Measurements from ENCODE around the gene LAMP1. TPM values are rescaled to one million over a fixed set of nuclear protein-coding genes. Genes with fewer than 3 reads are reported as not detected.

LAMP1 gene
- total RNA-seq, 2 experiments from 2014 or later, result 72.2 to 80.7 TPM

DNA sequence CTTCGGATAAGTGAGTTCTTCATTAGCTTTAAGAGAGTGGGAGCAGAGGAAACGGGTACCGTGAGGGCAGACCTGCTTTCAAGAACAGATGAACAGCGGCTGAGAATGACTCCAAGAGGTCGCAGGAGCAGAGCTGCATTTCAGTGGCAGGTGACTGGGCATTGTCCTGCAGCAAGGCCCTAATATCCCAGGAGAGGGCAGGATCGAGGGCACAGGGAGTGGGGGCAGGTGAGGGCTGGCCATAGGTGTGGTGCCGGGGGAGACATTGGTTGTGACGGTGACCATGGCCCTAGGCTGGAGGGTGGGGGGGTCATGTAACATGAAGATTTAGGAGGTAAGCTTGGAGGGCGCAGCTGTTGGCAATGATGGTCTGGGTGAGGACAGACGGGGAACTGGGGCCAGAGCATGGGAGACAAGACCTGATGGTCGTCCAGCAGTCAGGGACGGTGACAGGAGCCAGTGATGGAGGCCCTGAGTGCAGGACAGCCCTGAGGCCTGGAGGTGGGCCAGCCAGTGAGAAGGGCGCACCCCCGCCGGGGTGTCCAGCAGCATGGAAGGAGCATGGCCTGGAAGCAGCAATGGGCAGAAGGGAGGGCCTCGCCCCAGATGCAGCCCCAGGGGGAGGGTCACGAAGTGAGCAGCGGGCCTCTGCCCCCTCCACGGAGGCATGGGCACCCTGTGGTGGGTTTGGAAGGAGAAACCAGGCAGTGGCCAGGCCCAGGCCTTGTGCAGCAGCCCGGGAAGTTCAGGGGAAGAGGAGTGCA is 29.2 kb upstream of the LAMP1 start:
- ChIA-PET POLR2A (no interaction called here), CTCF (no interaction called here)
- intact Hi-C loops (cut with DNase I, micrococcal nuclease), result no loop called here
- Histone ChIP-seq H3K4me1 (ENCODE audit: insufficient read depth, low read length) (no peaks in the 10 kb centered on the region), H3K9me3 (ENCODE audit: control insufficient read depth in 1 of 2, insufficient read depth in 1 of 2, low read length in 2 of 2) (no peaks in the 10 kb centered on the region), H3K36me3 (ENCODE audit: insufficient read depth, low read length) (peaks cover 13% of the 10 kb centered on the region), H3K27me3 (ENCODE audit: control insufficient read depth in 1 of 2, insufficient read depth in 2 of 2, low read length in 2 of 2) (no peaks in the 10 kb centered on the region), H3K4me3 (ENCODE audit: low read length) (no peak overlapping the region), H3K27ac (ENCODE audit: low read depth in 1 of 2, low read length in 2 of 2) (no peak overlapping the region)
- TF ChIP-seq, protein P1, sequence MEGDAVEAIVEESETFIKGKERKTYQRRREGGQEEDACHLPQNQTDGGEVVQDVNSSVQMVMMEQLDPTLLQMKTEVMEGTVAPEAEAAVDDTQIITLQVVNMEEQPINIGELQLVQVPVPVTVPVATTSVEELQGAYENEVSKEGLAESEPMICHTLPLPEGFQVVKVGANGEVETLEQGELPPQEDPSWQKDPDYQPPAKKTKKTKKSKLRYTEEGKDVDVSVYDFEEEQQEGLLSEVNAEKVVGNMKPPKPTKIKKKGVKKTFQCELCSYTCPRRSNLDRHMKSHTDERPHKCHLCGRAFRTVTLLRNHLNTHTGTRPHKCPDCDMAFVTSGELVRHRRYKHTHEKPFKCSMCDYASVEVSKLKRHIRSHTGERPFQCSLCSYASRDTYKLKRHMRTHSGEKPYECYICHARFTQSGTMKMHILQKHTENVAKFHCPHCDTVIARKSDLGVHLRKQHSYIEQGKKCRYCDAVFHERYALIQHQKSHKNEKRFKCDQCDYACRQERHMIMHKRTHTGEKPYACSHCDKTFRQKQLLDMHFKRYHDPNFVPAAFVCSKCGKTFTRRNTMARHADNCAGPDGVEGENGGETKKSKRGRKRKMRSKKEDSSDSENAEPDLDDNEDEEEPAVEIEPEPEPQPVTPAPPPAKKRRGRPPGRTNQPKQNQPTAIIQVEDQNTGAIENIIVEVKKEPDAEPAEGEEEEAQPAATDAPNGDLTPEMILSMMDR (IDR thresholded peaks at IDR 0.05), result no peak
- Mint-ChIP-seq H3K27ac (no peak overlapping the region), H3K4me1 (ENCODE audit: low read depth) (no peaks in the 10 kb centered on the region), H3K27me3 (no peaks in the 10 kb centered on the region), H3K36me3 (ENCODE audit: low read depth) (peaks cover 19% of the 10 kb centered on the region), H3K4me3 (no peak overlapping the region), H3K9me3 (no peaks in the 10 kb centered on the region)
- no peak for ATAC-seq (ENCODE audit: poor library complexity)
- no peak for DNase-seq

DNA sequence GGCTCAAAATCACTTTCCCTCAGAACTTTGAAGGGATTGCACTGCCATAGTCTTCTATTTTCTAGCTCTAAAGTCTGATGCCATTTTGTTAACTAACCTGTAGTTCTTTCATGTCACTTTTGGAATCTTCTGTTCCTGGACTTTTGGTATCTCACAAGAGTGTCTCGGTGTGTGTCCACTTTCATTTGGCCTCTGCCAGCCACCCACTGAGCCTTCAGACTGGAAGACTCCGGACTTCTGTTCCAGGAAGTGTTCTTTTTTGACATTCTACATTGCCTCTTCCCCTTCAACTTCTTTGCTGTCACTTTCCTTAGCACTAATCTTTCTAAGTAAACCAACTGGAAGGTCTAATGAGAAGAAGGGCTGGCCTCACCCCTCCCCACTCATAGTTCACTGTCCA is 25.0 kb upstream of the LAMP1 start:
- H3K27ac Mint-ChIP-seq, result no peak overlapping the region
- H3K27me3 Mint-ChIP-seq, result peaks cover 1% of the 10 kb centered on the region
- TF ChIP-seq, protein P1 (IDR thresholded peaks at IDR 0.05), result no peak
- no peaks in the 10 kb centered on the region for H3K9me3 ChIP-seq (ENCODE audit: control insufficient read depth in 1 of 2, insufficient read depth in 1 of 2, low read length in 2 of 2)
- H3K4me3 ChIP-seq (ENCODE audit: low read length), result no peak overlapping the region
- no peaks in the 10 kb centered on the region for H3K9me3 Mint-ChIP-seq
- H3K36me3 Mint-ChIP-seq (ENCODE audit: low read depth), result no peaks in the 10 kb centered on the region
- DNase-seq, result no peak
- POLR2A ChIA-PET, result no interaction called here
- no peak overlapping the region for H3K4me3 Mint-ChIP-seq
- intact Hi-C loops (cut with DNase I, micrococcal nuclease), result no loop called here
- CTCF ChIA-PET, result no interaction called here
- H3K4me1 Mint-ChIP-seq (ENCODE audit: low read depth), result peaks cover 12% of the 10 kb centered on the region
- H3K4me1 ChIP-seq (ENCODE audit: insufficient read depth, low read length), result peaks cover 4% of the 10 kb centered on the region
- no peaks in the 10 kb centered on the region for H3K27me3 ChIP-seq (ENCODE audit: control insufficient read depth in 1 of 2, insufficient read depth in 2 of 2, low read length in 2 of 2)
- H3K27ac ChIP-seq (ENCODE audit: low read depth in 1 of 2, low read length in 2 of 2), result no peak overlapping the region
- no peak for ATAC-seq (ENCODE audit: poor library complexity)
- no peaks in the 10 kb centered on the region for H3K36me3 ChIP-seq (ENCODE audit: insufficient read depth, low read length)

DNA sequence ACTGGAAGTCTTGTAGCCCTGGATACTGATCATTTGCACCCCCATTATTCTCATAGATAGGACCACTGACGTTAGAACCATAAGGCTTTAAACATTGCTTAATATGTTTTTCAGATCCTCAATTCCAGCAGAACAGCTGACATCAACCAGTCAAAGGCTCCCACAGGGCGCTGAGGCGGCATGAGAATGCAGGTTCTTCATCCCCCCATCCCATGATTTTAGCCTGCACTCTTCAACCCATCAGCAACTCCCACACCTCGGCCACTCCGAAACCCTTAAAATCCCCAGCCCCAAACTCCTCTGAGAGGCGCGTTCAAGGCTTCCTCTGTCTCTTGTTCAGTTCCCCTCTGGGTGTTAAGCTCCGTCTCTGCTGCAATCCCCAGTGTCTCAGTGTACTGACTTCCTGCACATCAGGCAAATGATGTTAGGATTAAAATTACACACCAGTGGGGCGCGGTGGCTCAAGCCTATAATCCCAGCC is 24.3 kb upstream of the LAMP1 start:
- Mint-ChIP-seq H3K36me3 (ENCODE audit: low read depth) (no peaks in the 10 kb centered on the region), H3K9me3 (no peaks in the 10 kb centered on the region), H3K4me3 (no peak overlapping the region), H3K27ac (no peak overlapping the region), H3K4me1 (ENCODE audit: low read depth) (peaks cover 12% of the 10 kb centered on the region), H3K27me3 (peaks cover 5% of the 10 kb centered on the region)
- DNase-seq, result peak in 1 of 14 experiments; percentile 25
- intact Hi-C loops (cut with DNase I, micrococcal nuclease), result no loop called here
- H3K27me3 ChIP-seq (ENCODE audit: control insufficient read depth in 1 of 2, insufficient read depth in 2 of 2, low read length in 2 of 2), result peaks cover 0 to 4% of the 10 kb centered on the region in 2 experiments
- H3K4me1 ChIP-seq (ENCODE audit: insufficient read depth, low read length), result peaks cover 4% of the 10 kb centered on the region
- CTCF ChIA-PET, result interaction anchor here (1.5 kb wide), 1 partner anchor 121 kb away, joined by 5 read pairs; no protein-coding TSS in a partner anchor
- H3K36me3 ChIP-seq (ENCODE audit: insufficient read depth, low read length), result no peaks in the 10 kb centered on the region
- POLR2A ChIA-PET, result no interaction called here
- TF ChIP-seq, protein P1 (IDR thresholded peaks at IDR 0.05), result no peak
- no peak for ATAC-seq (ENCODE audit: poor library complexity)
- H3K27ac ChIP-seq (ENCODE audit: low read depth in 1 of 2, low read length in 2 of 2), result no peak overlapping the region
- H3K9me3 ChIP-seq (ENCODE audit: control insufficient read depth in 1 of 2, insufficient read depth in 1 of 2, low read length in 2 of 2), result no peaks in the 10 kb centered on the region
- H3K4me3 ChIP-seq (ENCODE audit: low read length), result no peak overlapping the region
